Uterus (tissue), 4 donors: ENCODE data around the gene SNX15. TPM values are rescaled to one million over a fixed set of nuclear protein-coding genes. Genes with fewer than 3 reads are reported as not detected.

Source experiments
- DNase-seq, 2 donors: peaks; one replicate each; pipeline ENCODE4 v3.0.0-alpha.2; 2019 to 2020
- H3K27ac ChIP-seq, 2 donors: fragments of 200-600 bp; sonication (generic); 1 replicate in 1 of 2; 2 replicates in 1 of 2; pipeline ENCODE4 v1.5.1; 2016 to 2018
- H3K27me3 ChIP-seq, 2 donors: fragments of 200-600 bp; sonication (generic); one replicate each; pipeline ENCODE4 v1.5.1; 2018 to 2019; ENCODE audit warnings: control low read depth in 1 of 2
- H3K36me3 ChIP-seq, 2 donors: fragments of 200-600 bp; sonication (generic); one replicate each; pipeline ENCODE4 v1.5.1; 2019; ENCODE audit warnings: control low read depth in 1 of 2
- H3K4me1 ChIP-seq, 2 donors: fragments of 200-600 bp; sonication (generic); one replicate each; pipeline ENCODE4 v1.5.1; 2018 to 2019; ENCODE audit warnings: control low read depth in 1 of 2
- H3K4me3 ChIP-seq, 2 donors: fragments of 200-600 bp; sonication (generic); 1 replicate in 1 of 2; 2 replicates in 1 of 2; pipeline ENCODE4 v1.5.1; 2018 to 2019; ENCODE audit warnings: mild to moderate bottlenecking in 1 of 2
- H3K9me3 ChIP-seq, 2 donors: fragments of 200-600 bp; sonication (generic); one replicate each; pipeline ENCODE4 v1.5.1; 2019; ENCODE audit warnings: control low read depth in 1 of 2
- CTCF ChIP-seq, 4 experiments: fragments of 200-600 bp in 2 of 4; fragments of 450-650 bp in 2 of 4; sonication (generic) in 2 of 4; IDR thresholded peaks; one replicate each; pipeline ENCODE4 v1.5.1; 2016 to 2019; ENCODE audit warnings: antibody characterized with exemption in 4 of 4, mild to moderate bottlenecking in 2 of 4, moderate library complexity in 1 of 4
- POLR2A ChIP-seq, 2 donors: fragments of 450-650 bp; IDR thresholded peaks; one replicate each; pipeline ENCODE4 v1.6.1; 2016; ENCODE audit warnings: antibody characterized with exemption in 2 of 2, mild to moderate bottlenecking in 1 of 2, moderate library complexity in 1 of 2
- intact Hi-C: fragments of 100-400 bp; cut with DNase I; formaldehyde crosslinking; loops from one replicate; pipeline ENCODE4 v1.15.1; 2023; ENCODE audit warnings: low total_unique reads
- total RNA-seq, 4 donors: library from RNA; depleted of rRNA in 3 of 4; stranded (reverse); fragments of >200 nt in 3 of 4; gene quantifications; one replicate each; pipeline versions ENCODE4 v1.1.0 to v1.2.4, GENCODE V29; 2014 to 2023
- donor health status: DM: yes; HTN: yes; CAD: no.

The SNX15 gene
- total RNA-seq, 4 donors from 2014 or later = 13.1 to 27.6 (median 20.6) TPM

- no peak for DNase-seq
- H3K27me3 ChIP-seq = no peaks in the 10 kb centered on the region
- TF ChIP-seq POLR2A (IDR thresholded peaks at IDR 0.05) (no peak), CTCF (IDR thresholded peaks at IDR 0.05) (no peak)
- H3K36me3 ChIP-seq = no peaks in the 10 kb centered on the region
- peak overlapping the region; percentile 62 to 64 for H3K4me3 ChIP-seq
- peak overlapping the region; percentile 88 to 92 for H3K27ac ChIP-seq
- intact Hi-C loops = no loop called here
- H3K9me3 ChIP-seq = no peaks in the 10 kb centered on the region
- no peaks in the 10 kb centered on the region for H3K4me1 ChIP-seq
Measured at GRCh38 chr11:65026810-65027209, 429 bp upstream of the SNX15 start.

- DNase-seq = no peak
- intact Hi-C loops = no loop called here
Measured at GRCh38 chr11:65032216-65032615, 5.0 kb downstream of the SNX15 start.

GRCh38 chr11:65034423-65034822, 7.2 kb downstream of the SNX15 start:
- H3K27ac ChIP-seq = no peak overlapping the region
- H3K9me3 ChIP-seq = no peaks in the 10 kb centered on the region
- no peaks in the 10 kb centered on the region for H3K36me3 ChIP-seq
- no peak for DNase-seq
- intact Hi-C loops = no loop called here
- H3K4me3 ChIP-seq = no peak overlapping the region
- no peak for TF ChIP-seq POLR2A (IDR thresholded peaks at IDR 0.05)
- no peak for TF ChIP-seq CTCF (IDR thresholded peaks at IDR 0.05)
- H3K4me1 ChIP-seq = no peaks in the 10 kb centered on the region
- no peaks in the 10 kb centered on the region for H3K27me3 ChIP-seq

More at GRCh38 chr11:65032216-65032615, 5.0 kb downstream of the SNX15 start:
- Histone ChIP-seq H3K9me3 (no peaks in the 10 kb centered on the region), H3K27me3 (no peaks in the 10 kb centered on the region), H3K36me3 (no peaks in the 10 kb centered on the region), H3K4me1 (no peaks in the 10 kb centered on the region), H3K4me3 (no peak overlapping the region), H3K27ac (no peak overlapping the region)
- TF ChIP-seq POLR2A (IDR thresholded peaks at IDR 0.05) = no peak
- TF ChIP-seq CTCF (IDR thresholded peaks at IDR 0.05) = no peak

- H3K36me3 ChIP-seq = no peaks in the 10 kb centered on the region
- H3K4me1 ChIP-seq = peaks cover 0 to 4% of the 10 kb centered on the region in 2 donors
- H3K27ac ChIP-seq = no peak overlapping the region
- H3K4me3 ChIP-seq = no peak overlapping the region
- DNase-seq = no peak
- no peak for TF ChIP-seq CTCF (IDR thresholded peaks at IDR 0.05)
- TF ChIP-seq POLR2A (IDR thresholded peaks at IDR 0.05) = no peak
- no peaks in the 10 kb centered on the region for H3K9me3 ChIP-seq
- H3K27me3 ChIP-seq = no peaks in the 10 kb centered on the region
- intact Hi-C loops = no loop called here
Measured at GRCh38 chr11:65035579-65035978, 8.3 kb downstream of the SNX15 start.

- no peak for DNase-seq
- no peak overlapping the region for H3K27ac ChIP-seq
- no peaks in the 10 kb centered on the region for H3K27me3 ChIP-seq
- TF ChIP-seq POLR2A (IDR thresholded peaks at IDR 0.05) (no peak), CTCF (IDR thresholded peaks at IDR 0.05) (no peak)
- H3K9me3 ChIP-seq = no peaks in the 10 kb centered on the region
- H3K4me3 ChIP-seq = no peak overlapping the region
- intact Hi-C loops = no loop called here
- peaks cover 0 to 4% of the 10 kb centered on the region in 2 donors for H3K4me1 ChIP-seq
- H3K36me3 ChIP-seq = no peaks in the 10 kb centered on the region
Measured at GRCh38 chr11:65036931-65037330, 9.7 kb downstream of the SNX15 start.
